HTR-8/SVneo (cell line): ENCODE data around the gene VARS2.
"Not testable (repeated sequence)": the region's sequence is repeated elsewhere in the genome, so short reads cannot be mapped to it uniquely, and the experiment has no call there.

Experiments
- DNase-seq: peaks from one replicate; pipeline ENCODE4 v3.0.0; 2011; ENCODE audit warnings: low spot score, mixed read lengths; ENCODE audit not compliant: insufficient read length
- FAIRE-seq: peaks from 2 replicates; lab custom pipeline; 2011; peaks lifted over from hg19 to GRCh38; lab: Jason Lieb, UNC

VARS2 gene

GRCh38 chr6:30922447-30922852, 8.4 kb downstream of the VARS2 start:
- DNase-seq (no peak), FAIRE-seq (no peak)

DNA sequence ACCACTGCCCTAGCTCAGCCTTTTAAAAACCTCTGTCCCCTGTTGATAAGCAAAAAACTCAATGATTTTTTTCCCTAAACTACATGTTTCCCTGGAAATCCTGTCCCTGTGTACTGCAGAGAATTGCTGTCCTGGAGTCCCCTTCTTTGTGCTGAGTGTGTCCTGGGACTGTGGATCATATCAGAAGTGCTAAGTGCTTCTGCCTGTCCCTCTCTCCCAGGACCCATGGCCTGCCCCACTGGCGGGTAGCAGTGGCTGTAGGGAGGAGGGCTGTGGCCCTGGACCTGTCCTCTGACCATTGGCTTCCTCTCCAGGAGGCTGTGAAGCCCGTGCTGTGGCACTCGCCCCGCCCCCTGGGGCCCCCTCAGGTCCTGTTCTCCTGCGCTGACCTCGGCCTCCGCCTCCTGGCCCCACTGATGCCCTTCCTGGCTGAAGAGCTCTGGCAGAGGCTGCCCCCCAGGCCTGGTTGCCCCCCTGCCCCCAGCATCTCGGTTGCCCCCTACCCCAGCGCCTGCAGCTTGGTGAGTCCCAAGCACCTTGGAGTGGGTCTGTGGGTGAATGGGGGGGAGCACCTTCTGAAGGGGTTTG, 10.1 kb downstream of the VARS2 start:
- not testable (repeated sequence) for FAIRE-seq, DNase-seq

DNA sequence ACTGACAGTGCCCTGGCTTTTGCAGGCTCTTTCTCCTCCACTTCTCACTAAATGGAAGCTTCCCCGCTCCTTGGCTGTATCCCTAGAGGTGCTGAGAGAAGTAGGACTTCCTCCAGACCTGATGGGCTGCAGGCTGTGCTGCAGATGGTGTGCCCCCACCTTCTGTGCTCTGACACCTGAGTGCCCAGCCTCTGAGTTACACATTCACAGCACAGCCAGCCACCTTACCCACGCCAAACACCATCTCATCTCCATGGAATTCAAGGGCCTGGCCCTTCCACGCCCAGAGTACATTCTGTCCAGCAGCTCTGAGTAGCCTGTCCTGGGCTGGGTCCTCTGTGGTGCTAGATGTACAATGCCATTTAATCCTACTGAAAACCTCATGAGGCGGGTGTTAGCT, 12.6 kb downstream of the VARS2 start:
- no peak for DNase-seq
- no peak for FAIRE-seq

- not testable (repeated sequence) for DNase-seq, FAIRE-seq
These were observed 13.0 kb downstream of the VARS2 start for GRCh38 chr6:30927080-30927479.

DNA sequence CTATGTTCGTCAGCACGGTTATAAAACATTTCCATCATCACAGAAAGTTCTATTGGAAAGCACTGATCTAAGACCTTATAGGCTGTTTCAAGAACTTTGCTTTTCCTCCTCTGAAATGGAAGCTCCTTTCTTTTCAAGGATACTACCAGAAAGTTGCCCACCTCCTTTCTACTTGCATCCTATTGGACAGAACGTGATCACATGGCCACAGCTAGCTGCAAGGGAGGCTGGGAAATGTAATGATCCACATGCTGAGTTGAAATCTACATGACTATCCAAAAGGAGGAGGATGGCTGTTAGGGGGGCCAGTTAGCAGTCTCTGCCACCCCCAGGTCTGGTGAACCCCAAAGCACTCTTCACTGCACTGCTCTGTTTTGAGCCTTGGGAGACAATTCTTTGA, 14.6 kb downstream of the VARS2 start:
- FAIRE-seq (no peak), DNase-seq (no peak)

DNA sequence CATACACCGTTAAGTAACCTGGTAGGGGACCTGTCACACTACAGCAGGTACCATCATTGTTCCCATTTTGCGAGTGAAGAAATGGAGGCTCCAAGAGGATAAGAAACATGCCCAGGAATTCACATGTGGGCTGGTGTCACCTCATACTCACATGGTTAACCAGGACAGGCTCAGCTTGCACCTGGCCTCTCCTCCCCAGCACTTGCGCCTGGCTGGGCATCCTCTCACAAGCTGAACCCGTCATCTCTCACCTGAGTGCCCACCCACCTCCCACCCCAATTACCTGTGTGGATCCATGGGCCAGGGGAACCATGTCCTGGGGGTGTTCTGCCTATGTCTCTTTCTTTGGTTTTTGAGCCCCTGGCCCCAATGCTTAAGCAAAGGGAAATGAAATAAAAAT, 16.5 kb downstream of the VARS2 start:
- DNase-seq (no peak), FAIRE-seq (no peak)

GRCh38 chr6:30931272-30931671, 17.2 kb downstream of the VARS2 start:
- DNase-seq: no peak
- no peak for FAIRE-seq

DNA sequence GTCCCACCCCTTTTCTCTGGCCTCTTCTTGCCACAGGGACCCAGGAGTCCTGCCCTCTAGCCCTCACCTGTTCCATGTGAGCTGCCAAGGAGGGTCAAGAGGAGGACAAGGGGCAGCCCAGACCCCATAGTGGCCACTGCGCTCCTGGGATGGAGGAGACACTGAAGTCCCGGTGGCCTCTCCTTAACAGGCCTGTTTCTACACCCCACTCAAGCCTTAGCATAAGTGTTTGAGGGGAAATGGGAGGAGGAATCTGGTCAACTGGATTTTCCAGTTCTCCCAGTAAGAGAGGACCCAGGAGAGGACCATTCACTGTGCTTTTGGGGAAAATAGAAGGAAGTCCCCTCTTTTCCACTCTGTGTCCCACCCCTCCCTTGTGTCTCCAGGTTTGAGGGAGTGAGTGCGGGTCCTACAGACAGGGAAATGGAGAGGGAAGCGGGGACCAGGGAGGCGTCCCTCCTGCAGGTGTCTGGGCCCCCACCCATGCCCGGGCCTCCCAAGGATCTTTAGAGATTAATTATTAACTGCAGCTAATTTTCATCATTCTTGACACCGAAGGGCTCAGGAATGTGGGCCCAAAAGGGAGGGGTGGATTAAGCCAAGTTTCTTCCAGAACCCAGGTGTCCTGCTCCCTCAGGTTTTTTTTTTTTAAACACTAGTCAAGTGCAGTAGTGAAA, 18.1 kb downstream of the VARS2 start, which contains the start of gene SFTA2:
Gene SFTA2, minus strand, starts transcription at position 202 of the 677 bp plus-strand sequence. Its CDS starts 74 bp downstream, at position 128.
- FAIRE-seq: no peak
- no peak for DNase-seq

GRCh38 chr6:30932665-30933365, 18.8 kb downstream of the VARS2 start:
- DNase-seq (no peak), FAIRE-seq (no peak)

DNA sequence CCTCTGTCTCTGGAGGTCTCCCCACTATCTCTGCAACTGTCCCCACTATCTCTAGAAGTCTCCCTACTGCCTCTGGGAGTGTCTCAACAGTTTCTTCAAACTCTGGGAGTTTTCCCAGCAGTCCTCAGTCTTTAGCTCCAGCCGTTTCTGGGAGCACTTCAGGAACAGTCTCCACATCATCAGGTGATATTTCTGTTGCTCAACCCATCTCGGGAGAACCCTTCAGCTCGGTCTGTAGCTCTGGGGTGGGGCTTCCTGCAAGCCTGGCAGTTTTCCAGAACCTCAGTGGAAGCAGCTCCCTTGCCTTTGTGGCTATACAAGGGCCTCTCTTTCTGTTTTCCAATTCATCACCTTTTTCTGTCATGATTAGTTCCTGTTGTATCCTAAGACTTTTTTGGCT, 21.0 kb downstream of the VARS2 start:
- DNase-seq (no peak), FAIRE-seq (no peak)

DNA sequence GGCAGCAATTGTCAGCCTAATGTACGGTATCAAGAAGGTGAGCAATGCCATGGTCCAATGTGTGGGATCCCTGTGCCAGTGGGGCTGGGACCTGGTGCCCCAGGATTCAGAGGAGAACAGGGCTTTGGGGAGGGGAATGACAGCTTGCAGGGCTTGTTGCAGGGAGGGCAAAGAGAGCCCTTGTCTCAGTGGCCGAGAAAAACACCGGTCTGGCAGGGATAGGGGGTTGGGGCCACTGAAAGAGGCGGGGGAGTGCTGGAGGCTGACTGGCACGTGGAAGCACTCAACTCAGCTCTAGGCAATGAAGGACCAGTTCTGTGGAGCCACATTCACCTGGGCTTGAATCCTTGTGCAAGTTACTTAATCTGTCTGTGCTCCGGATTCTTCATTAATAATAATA, 23.2 kb downstream of the VARS2 start:
- DNase-seq: no peak
- FAIRE-seq: no peak

GRCh38 chr6:30938730-30939129, 24.7 kb downstream of the VARS2 start:
- DNase-seq (no peak), FAIRE-seq (peak; percentile 31)

DNA sequence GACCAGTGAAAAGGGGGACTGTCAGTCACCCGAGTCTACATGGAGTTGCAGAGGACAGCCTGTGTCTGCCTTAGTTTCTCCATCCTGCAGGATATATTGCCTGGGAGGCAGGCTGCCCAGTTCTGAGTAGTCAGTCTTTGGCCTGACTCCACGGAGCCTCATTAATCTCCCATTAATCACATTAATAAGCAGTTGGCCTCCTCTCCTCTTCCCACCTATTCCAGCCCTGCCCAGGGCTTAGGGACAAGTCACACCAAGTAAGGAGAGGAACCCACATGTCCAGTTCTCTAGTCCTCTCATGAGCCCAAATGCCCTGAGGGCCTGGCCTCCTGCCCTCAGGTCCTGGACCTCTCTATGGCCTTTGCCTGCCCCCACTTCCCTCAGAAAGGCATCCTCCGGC, 25.4 kb downstream of the VARS2 start:
- FAIRE-seq: no peak
- no peak for DNase-seq

GRCh38 chr6:30940361-30940986, 26.4 kb downstream of the VARS2 start, which contains the start of gene MUCL3:
MUCL3 (plus strand) TSS chr6:30940973; CDS start chr6:30941000, 27 bp downstream.
- FAIRE-seq (no peak), DNase-seq (no peak)

DNA sequence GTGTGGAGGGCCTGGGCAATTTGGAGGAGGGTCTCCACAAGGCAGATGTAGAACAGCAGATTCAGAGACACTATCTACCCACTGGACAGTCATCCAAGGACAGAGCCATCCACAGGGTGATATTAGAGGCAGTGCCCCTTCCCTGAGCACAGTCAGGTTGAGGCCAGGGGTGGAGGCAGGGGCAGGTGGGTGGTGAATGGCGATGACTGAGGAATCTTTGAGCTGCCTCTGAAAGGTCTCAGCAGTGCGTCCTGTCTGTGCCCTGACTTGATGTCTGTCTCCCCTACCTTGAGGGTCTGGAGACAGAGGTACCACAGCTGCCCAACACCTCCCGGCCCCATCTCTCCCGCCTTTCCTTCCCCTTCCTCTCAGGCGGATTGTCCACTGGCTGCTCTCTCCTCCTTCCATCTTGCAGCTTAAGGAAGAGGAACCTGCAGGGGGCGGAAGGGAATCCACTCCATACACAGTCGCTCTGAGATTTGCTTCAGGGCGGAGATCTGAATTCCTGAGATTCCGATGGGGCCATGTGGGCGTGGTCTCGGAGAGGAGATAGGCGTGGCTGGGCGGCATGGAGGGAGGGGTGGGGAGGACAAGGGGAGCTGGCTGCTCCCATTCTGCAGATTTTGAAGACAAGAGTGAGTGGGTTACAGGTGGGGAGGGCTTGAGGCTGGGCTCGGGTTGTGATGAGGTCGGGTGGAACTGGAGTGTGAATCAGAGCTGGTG, 28.5 kb downstream of the VARS2 start:
- FAIRE-seq (peak; percentile 94), DNase-seq (peak; percentile 93)

DNA sequence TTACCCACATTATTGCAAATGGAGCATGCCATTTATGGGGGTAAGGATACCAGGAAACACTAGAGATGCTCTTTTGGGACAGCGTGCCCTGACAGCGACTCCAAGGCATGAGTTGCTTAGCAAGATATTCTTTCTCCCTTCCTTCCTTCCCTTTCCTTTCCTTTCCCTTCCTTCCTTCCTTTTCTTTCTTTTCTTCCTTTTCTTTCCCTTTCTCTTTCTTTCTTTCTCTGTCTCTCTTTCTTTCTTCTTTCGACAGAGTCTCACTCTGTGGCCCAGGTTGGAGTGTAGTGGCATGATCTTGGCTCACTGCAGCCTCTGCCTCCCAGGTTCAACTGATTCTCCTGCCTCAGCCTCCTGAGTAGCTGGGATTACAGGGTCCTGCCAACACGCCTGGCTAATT, 30.0 kb downstream of the VARS2 start:
- DNase-seq (no peak), FAIRE-seq (no peak)

DNA sequence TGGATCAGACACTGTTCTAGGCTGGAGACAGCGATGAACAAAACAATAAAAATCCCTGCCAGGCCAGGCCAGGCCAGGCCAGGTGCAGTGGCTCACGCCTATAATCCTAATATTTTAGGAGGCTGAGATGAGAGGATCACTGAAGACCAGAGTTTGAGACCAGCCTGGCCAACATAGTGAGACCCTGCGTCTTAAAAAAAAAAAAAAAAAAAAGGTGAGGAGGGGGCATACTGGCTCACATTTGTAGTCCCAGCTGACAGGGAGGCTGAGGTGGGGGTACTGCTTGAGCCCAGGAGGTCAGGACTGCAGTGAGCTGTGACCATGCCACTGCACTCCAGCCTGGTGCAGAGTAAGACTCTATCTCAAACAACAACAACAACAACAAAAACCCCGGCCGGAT, 31.2 kb downstream of the VARS2 start:
- FAIRE-seq: no peak
- DNase-seq: no peak

DNA sequence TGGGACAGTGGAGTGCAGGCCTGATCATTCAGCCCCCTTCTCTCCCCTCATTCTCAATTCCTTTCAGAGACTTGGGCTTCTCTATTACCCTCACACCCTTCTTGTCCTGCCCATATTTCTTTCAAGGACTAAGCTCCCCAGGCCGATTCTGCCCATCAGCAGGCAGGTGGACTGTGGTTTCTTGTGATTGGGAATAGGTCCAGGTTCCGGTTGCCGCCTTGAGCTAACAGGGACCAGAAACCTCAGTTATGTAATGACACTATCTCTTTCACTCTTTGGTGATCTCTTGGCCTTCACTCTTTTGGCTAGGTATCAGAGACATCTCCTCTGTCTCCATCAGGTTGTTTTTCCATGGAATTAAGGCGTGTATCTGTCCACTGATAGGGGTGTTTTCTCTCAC, 33.2 kb downstream of the VARS2 start:
- DNase-seq (no peak), FAIRE-seq (no peak)

DNA sequence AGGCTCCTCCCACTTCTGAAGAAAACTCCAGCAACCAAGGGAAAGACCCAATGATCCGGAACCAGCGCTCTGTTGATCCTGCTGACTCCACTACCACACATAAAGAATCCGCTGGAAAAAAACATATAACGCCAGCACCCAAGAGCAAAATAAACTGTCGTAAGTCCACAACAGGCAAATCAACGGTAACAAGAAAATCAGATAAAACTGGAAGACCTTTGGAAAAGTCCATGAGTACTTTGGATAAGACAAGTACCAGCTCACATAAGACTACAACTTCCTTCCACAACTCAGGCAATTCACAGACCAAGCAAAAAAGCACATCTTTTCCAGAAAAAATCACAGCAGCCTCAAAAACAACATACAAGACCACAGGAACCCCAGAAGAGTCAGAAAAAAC, 34.8 kb downstream of the VARS2 start:
- FAIRE-seq (no peak), DNase-seq (no peak)

- DNase-seq (no peak), FAIRE-seq (no peak)
These were observed 38.0 kb downstream of the VARS2 start for GRCh38 chr6:30951907-30952469.
